ENCODE results near the gene OR6B3.
A peak's percentile ranks its signal among the peaks of the same experiment; 100 is the strongest.

The OR6B3 gene

DNA sequence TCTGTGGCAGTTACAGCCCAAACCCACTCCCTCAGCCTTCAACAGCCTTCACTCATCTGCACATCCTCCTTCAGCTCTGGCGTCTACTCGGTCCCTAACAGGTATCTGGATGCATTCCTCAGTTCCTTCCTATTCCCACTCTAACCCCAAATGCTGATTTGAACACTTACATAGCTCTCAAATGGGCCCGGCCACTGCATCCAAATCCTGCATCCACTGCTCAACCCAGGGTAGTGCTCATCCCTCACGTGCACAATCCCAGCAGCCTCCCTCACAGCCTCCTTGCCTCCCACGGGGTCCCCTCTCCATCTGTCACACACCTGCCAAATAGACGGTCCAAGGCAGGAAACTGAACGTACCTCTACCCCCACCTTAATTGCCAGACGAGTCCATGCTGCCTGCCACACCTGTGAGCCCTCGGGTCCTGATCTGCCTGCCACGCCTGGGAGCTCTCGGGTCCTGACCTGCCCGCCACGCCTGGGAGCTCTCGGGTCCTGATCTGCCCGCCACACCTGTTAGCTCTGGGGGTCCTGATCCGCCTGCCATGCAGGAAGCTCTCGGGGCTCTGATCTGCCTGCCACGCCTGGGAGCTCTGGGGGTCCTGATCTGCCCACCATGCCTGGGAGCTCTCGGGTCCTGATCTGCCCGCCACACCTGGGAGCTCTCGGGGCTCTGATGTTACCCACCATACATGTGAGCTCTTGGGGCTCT lies 9.9 kb downstream of the OR6B3 start:
- H3K9me3 ChIP-seq (ENCODE audit: control insufficient read depth in 1 of 2, low read length in 2 of 2) = no peaks in the 10 kb centered on the region
- no peak overlapping the region for H3K4me3 ChIP-seq (ENCODE audit: low read depth in 1 of 2, low read length in 2 of 2)
- H3K4me1 ChIP-seq (ENCODE audit: control insufficient read depth in 1 of 2, insufficient read depth in 2 of 2, low read length in 2 of 2) = no peaks in the 10 kb centered on the region
- H3K27me3 ChIP-seq (ENCODE audit: low read depth, low read length) = peaks cover 9% of the 10 kb centered on the region
- no peaks in the 10 kb centered on the region for H3K36me3 ChIP-seq (ENCODE audit: control insufficient read depth in 1 of 2, insufficient read depth in 2 of 2, low read length in 2 of 2)
- H3K27ac ChIP-seq (ENCODE audit: low read length) = no peak overlapping the region

DNA sequence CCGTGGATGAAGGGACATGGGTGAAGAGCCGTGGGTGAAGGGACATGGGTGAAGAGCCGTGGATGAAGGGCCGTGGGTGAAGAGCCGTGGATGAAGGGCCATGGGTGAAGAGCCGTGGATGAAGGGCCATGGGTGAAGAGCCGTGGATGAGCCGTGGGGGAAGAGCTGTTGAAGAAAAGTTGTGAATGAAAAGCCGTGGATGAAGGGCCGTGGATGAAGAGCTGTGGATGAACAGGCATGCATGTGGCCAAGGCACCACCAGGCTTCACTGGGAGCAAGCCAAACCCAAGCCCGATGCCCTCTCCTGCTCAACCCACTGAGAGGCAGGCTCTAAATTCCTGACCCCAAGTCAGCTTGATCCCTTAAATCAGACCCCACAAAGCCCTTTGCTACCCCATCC lies 10.6 kb downstream of the OR6B3 start:
- no peaks in the 10 kb centered on the region for H3K4me1 ChIP-seq (ENCODE audit: control insufficient read depth in 1 of 2, insufficient read depth in 2 of 2, low read length in 2 of 2)

DNA sequence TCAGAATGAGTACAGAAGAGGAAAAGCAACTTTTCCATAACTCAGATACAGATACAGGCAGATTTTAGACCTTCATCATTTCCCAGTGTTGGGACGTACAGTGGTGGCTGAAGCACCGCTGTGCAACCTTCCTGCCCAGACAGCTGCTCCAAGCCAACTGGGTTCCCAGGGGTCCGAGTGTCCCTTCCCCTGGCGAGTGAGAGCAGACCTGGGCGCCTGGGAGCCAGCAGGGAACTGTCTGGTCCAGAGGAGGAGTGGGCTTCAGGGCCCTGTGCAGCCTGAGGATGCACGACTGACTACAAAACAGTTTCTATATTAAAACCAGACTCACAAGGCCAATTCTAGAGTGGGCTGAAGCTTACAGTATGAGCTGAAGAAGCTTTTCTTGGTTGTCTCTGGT lies 12.0 kb downstream of the OR6B3 start:
- Histone ChIP-seq H3K36me3 (ENCODE audit: control insufficient read depth in 1 of 2, insufficient read depth in 2 of 2, low read length in 2 of 2) (no peaks in the 10 kb centered on the region), H3K27me3 (ENCODE audit: low read depth, low read length) (peaks cover 9% of the 10 kb centered on the region), H3K9me3 (ENCODE audit: control insufficient read depth in 1 of 2, low read length in 2 of 2) (no peaks in the 10 kb centered on the region), H3K4me3 (ENCODE audit: low read depth in 1 of 2, low read length in 2 of 2) (no peak overlapping the region), H3K27ac (ENCODE audit: low read length) (no peak overlapping the region), H3K4me1 (ENCODE audit: control insufficient read depth in 1 of 2, insufficient read depth in 2 of 2, low read length in 2 of 2) (no peaks in the 10 kb centered on the region)

More for the DNA sequence above, 10.6 kb downstream of the OR6B3 start:
- H3K27ac ChIP-seq (ENCODE audit: low read length) = no peak overlapping the region
- no peaks in the 10 kb centered on the region for H3K9me3 ChIP-seq (ENCODE audit: control insufficient read depth in 1 of 2, low read length in 2 of 2)
- H3K27me3 ChIP-seq (ENCODE audit: low read depth, low read length) = peaks cover 9% of the 10 kb centered on the region
- H3K36me3 ChIP-seq (ENCODE audit: control insufficient read depth in 1 of 2, insufficient read depth in 2 of 2, low read length in 2 of 2) = no peaks in the 10 kb centered on the region
- H3K4me3 ChIP-seq (ENCODE audit: low read depth in 1 of 2, low read length in 2 of 2) = no peak overlapping the region

DNA sequence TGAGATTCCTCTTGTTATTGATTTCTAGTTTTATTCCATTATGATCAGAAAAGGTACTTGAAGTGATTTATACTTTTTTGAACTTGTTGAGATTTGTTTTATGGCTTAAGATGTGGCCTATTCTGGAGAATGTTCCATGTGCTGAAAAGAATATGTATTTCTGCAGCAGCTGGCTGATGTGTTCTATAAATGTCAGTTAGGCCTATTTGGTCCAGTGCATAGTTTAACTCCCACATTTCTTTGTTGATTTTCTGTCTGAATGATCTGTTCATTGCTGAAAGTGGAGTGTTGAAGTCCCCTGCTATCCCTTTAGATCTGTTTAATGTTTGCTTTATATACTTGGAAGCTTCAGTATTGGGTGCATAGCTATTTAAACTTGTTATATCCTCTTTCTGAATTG lies 16.0 kb downstream of the OR6B3 start:
- Histone ChIP-seq H3K36me3 (ENCODE audit: control insufficient read depth in 1 of 2, insufficient read depth in 2 of 2, low read length in 2 of 2) (no peaks in the 10 kb centered on the region), H3K27me3 (ENCODE audit: low read depth, low read length) (peaks cover 9% of the 10 kb centered on the region), H3K27ac (ENCODE audit: low read length) (no peak overlapping the region), H3K9me3 (ENCODE audit: control insufficient read depth in 1 of 2, low read length in 2 of 2) (no peaks in the 10 kb centered on the region), H3K4me3 (ENCODE audit: low read depth in 1 of 2, low read length in 2 of 2) (no peak overlapping the region), H3K4me1 (ENCODE audit: control insufficient read depth in 1 of 2, insufficient read depth in 2 of 2, low read length in 2 of 2) (no peaks in the 10 kb centered on the region)

DNA sequence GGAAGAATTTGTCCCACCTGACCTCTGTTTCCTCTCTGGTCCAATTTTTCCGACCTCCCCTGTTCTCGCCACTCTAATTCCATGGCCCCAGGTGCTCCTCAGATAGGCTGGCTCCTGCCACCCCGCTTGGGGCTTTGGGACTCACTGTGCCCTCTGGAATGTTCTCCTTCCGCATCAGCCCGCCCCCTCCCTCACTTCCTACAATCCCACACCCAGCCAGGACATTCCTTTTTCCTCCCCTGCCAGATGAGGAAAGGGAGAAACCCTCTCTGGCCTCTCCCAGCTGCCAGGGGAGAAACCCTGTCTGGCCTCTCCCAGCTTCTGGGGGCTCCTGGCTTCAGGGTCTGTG lies 20.0 kb downstream of the OR6B3 start:
- H3K27ac ChIP-seq (ENCODE audit: low read length) = no peak overlapping the region
- H3K4me3 ChIP-seq (ENCODE audit: low read depth in 1 of 2, low read length in 2 of 2) = no peak overlapping the region
- no peaks in the 10 kb centered on the region for H3K36me3 ChIP-seq (ENCODE audit: control insufficient read depth in 1 of 2, insufficient read depth in 2 of 2, low read length in 2 of 2)
- no peaks in the 10 kb centered on the region for H3K27me3 ChIP-seq (ENCODE audit: low read depth, low read length)
- no peaks in the 10 kb centered on the region for H3K4me1 ChIP-seq (ENCODE audit: control insufficient read depth in 1 of 2, insufficient read depth in 2 of 2, low read length in 2 of 2)
- no peaks in the 10 kb centered on the region for H3K9me3 ChIP-seq (ENCODE audit: control insufficient read depth in 1 of 2, low read length in 2 of 2)

DNA sequence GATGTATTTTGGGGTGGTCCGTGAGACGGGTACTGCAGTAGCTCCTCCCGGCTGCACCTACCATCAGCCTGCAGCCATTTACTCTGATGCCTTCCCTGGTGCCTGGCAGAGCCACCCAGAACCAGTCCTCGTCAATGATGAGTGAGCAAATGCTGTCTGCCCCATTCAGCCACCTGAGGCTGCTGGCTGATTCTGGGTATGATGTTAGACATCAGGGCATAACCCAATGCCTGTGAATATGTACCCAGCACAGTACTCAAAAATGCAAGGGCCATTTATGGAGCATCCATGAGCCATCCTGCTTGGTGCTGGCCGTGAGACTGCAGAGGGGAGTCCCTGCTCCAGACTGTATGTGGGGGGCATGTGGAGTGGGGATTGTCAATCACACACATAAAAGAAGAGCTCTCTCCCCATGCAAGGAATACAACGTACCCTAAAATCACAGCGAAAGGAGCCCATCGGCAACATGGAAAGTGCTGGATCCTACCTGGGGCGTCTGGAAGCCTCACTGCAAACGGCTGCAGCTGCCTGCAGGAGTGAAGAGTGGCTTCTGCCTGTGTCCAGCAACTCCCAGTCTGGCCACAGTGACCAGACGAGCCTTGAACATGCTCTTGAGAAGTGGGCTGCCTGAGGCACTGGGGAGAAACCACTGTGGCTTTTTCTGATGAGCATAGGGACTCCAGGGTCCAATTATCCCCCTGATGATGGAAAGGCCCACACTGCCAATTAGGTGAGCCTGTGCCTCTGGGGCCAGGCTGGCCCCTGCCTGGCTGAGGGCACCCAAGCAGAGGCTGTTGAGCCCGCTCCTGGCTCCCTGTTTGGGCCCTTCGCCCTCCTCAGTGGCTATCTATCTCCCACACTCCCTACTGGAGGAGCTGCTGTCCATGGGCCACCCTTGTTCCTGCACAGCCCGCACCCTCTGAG lies 20.7 kb downstream of the OR6B3 start:
- no peaks in the 10 kb centered on the region for H3K27me3 ChIP-seq (ENCODE audit: low read depth, low read length)
- no peaks in the 10 kb centered on the region for H3K9me3 ChIP-seq (ENCODE audit: control insufficient read depth in 1 of 2, low read length in 2 of 2)
- no peaks in the 10 kb centered on the region for H3K4me1 ChIP-seq (ENCODE audit: control insufficient read depth in 1 of 2, insufficient read depth in 2 of 2, low read length in 2 of 2)
- no peaks in the 10 kb centered on the region for H3K36me3 ChIP-seq (ENCODE audit: control insufficient read depth in 1 of 2, insufficient read depth in 2 of 2, low read length in 2 of 2)
- no peak overlapping the region for H3K27ac ChIP-seq (ENCODE audit: low read length)
- H3K4me3 ChIP-seq (ENCODE audit: low read depth in 1 of 2, low read length in 2 of 2) = no peak overlapping the region

DNA sequence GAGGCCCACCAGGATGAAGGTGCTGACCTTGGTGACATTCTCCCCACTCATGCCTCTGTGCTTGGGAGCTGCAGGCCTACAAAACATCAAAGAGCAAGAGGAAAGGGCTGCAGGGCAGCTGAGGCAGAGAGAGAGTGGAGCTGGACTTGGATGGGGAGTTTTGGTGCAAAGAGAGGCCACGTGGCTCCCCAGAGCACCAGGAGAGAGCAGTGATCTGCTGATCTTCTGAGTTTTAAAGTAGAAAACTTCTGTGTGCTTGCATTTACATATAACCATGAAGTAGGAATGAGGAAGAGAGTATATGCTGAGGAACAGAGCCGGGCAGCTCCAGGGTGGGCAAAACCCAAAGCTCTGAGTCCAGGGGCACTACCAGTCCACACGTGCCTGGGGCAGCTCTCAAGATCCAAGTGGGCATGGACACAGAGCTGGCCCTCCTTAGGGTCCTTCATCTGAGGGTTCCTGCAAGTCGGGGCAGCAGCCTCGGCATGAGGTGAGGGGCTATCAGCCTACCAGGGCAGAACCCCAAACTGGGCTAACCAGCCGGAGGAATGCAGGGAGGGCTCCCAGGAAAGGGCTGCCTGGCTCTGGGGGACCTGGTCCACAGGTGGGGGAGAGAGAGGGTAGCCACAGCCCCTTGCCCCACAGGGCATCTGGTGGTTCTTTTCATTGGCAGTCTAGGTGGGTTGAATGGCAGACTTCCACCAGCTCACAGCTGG lies 22.8 kb downstream of the OR6B3 start, which contains the start of gene OR6B2:
TSS of gene OR6B2 (minus strand) at position 51 of the 716 bp plus-strand sequence. CDS start at position 51, 0 bp downstream.
- Histone ChIP-seq H3K4me3 (ENCODE audit: low read depth in 1 of 2, low read length in 2 of 2) (no peak within 1 kb of the TSS), H3K27me3 (ENCODE audit: low read depth, low read length) (no peaks in the 10 kb centered on the region), H3K9me3 (ENCODE audit: control insufficient read depth in 1 of 2, low read length in 2 of 2) (no peaks in the 10 kb centered on the region), H3K4me1 (ENCODE audit: control insufficient read depth in 1 of 2, insufficient read depth in 2 of 2, low read length in 2 of 2) (no peaks in the 10 kb centered on the region), H3K27ac (ENCODE audit: low read length) (no peak within 1 kb of the TSS), H3K36me3 (ENCODE audit: control insufficient read depth in 1 of 2, insufficient read depth in 2 of 2, low read length in 2 of 2) (no peaks in the 10 kb centered on the region)

DNA sequence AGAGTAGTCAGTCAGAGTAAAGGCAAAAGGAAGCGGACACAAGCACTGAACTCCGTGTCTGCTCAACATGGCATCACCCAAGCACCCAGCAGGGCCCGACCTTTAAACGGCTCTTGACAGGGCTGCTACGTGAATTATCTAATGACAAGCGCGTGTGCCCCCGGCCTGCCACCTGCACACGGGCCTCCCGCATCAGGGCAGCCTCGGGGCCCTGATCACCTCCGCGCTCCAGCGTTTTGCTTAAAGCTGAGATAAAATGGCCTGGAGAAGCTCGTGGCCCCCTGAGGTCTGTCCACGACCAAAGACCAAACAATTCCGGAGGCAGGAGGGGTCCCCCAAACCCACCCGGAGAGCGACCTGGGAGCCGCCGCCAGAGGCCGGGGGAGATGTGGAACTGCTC lies 28.6 kb downstream of the OR6B3 start:
- Histone ChIP-seq H3K9me3 (ENCODE audit: control insufficient read depth in 1 of 2, low read length in 2 of 2) (no peaks in the 10 kb centered on the region), H3K36me3 (ENCODE audit: control insufficient read depth in 1 of 2, insufficient read depth in 2 of 2, low read length in 2 of 2) (peaks cover 12 to 19% of the 10 kb centered on the region in 2 donors), H3K4me1 (ENCODE audit: control insufficient read depth in 1 of 2, insufficient read depth in 2 of 2, low read length in 2 of 2) (peaks cover 6 to 22% of the 10 kb centered on the region in 2 donors), H3K27ac (ENCODE audit: low read length) (peak overlapping the region; percentile 61), H3K4me3 (ENCODE audit: low read depth in 1 of 2, low read length in 2 of 2) (peak overlapping the region; percentile 82 to 99), H3K27me3 (ENCODE audit: low read depth, low read length) (no peaks in the 10 kb centered on the region)

DNA sequence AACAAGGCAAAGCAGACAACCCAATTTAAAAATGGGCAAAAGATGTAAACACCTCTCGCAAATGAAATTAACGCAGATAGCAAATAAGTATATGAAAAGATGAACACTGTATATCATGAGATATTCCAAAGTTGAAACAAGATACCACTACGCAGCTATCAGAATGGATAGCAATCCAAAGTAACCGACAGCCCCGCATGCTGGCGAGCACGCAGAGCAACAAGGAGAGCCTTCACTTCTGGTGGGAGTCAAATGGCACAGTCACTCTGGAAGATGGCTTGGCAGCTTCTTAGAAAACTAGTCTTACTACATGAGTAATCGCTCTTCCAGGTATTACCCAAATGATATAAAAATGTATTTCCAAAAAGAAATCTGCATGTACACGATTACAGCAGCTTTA lies 29.5 kb downstream of the OR6B3 start:
- Histone ChIP-seq H3K27ac (ENCODE audit: low read length) (no peak overlapping the region), H3K27me3 (ENCODE audit: low read depth, low read length) (no peaks in the 10 kb centered on the region), H3K36me3 (ENCODE audit: control insufficient read depth in 1 of 2, insufficient read depth in 2 of 2, low read length in 2 of 2) (peaks cover 18 to 26% of the 10 kb centered on the region in 2 donors), H3K4me3 (ENCODE audit: low read depth in 1 of 2, low read length in 2 of 2) (peak overlapping the region; percentile 82 to 99), H3K9me3 (ENCODE audit: control insufficient read depth in 1 of 2, low read length in 2 of 2) (no peaks in the 10 kb centered on the region), H3K4me1 (ENCODE audit: control insufficient read depth in 1 of 2, insufficient read depth in 2 of 2, low read length in 2 of 2) (peaks cover 6 to 22% of the 10 kb centered on the region in 2 donors)

DNA sequence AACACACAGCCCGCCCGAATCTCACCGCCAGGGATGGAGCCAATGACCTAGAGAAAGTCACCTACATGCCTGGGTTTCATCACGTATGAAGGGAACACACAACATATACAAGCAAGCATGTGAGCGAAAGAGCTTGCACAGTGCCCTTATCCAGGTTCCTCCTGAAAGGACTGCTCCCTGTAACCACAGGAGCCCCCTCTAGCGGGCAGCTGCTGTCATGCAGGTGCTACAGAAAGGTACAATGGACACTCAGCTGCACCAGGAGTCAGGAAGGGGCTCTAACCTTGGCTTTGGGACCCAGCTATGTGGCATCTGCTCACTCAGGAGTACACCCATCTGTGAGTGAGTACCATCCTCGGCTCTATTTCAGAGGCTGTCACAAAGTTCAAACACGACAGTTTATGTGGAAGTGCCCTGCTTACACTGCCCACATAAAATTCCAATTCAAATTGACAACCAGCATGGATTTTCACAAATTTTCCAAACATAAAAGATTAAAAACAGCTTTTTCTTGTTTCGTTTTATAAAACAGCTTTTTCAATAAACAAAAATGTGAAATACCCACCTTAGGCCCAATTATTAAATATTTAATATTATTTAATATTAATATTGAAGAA lies 31.7 kb downstream of the OR6B3 start:
- Histone ChIP-seq H3K4me3 (ENCODE audit: low read depth in 1 of 2, low read length in 2 of 2) (no peak overlapping the region), H3K9me3 (ENCODE audit: control insufficient read depth in 1 of 2, low read length in 2 of 2) (no peaks in the 10 kb centered on the region), H3K27me3 (ENCODE audit: low read depth, low read length) (no peaks in the 10 kb centered on the region), H3K27ac (ENCODE audit: low read length) (no peak overlapping the region), H3K4me1 (ENCODE audit: control insufficient read depth in 1 of 2, insufficient read depth in 2 of 2, low read length in 2 of 2) (peaks cover 6 to 22% of the 10 kb centered on the region in 2 donors), H3K36me3 (ENCODE audit: control insufficient read depth in 1 of 2, insufficient read depth in 2 of 2, low read length in 2 of 2) (peaks cover 40 to 48% of the 10 kb centered on the region in 2 donors)
